ENCODE measurements around the gene TFE3.
"Not testable (repeated sequence)": the region's sequence is repeated elsewhere in the genome, so short reads cannot be mapped to it uniquely, and the experiment has no call there.

The TFE3 gene

DNA sequence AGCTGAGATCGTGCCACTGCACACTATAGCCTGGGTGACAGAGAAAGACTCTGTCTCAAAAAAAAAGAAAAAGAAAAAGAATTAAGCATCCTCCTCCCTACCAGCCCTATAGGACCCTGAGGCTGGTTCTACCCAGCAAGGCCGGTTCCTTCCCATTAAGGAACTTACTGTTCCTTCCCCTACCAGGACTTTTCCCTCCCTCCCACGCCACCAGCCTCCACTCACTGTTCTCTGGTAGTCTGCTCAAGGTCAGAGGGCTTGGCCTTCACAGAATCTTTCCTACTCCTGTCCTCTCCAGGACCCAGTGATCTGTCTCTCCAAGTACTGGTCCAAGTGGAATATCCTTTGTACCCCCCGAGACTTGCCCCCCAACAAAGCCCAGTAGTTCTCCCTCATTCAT is 42.5 kb downstream of the TFE3 start:
- no peak for DNase-seq

DNA sequence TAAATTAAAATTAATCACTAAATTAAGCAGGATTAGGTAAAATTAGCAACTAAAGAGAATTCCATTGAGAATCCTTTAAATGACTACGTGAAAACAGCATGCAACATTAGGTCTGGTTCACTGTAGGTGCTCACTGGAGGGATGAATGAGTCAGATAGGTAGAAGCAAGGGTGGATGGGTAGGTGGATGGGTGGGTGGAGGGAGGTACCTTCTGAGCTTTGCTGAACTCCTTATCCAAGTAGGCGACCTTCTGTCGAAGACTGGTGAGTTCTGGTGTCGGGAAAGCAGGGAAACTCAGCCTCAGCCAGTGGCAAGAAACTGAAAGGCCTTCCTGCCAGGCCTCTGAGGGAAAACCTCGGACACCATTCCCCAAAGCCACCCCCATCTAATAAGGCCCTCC is 44.1 kb downstream of the TFE3 start:
- no peak for DNase-seq

DNA sequence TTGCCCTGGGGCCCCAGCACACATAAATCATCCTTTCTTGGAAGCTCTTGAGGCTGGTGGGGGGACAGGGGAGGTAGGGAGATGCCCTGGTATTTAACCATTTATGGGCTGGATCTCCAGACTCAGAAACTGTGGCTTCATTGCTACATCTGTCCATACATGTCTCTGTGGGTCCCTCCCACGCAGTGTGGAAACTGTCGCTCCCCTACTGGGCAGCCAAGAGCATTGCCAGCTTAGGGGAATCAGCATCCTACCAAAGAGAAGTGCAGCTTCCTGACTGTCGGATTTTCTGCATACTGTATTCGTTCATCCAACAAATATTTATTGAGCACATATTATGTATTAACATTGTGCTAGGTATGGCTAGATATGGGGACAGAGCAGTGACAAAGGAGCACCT is 44.8 kb downstream of the TFE3 start:
- DNase-seq: no peak

DNA sequence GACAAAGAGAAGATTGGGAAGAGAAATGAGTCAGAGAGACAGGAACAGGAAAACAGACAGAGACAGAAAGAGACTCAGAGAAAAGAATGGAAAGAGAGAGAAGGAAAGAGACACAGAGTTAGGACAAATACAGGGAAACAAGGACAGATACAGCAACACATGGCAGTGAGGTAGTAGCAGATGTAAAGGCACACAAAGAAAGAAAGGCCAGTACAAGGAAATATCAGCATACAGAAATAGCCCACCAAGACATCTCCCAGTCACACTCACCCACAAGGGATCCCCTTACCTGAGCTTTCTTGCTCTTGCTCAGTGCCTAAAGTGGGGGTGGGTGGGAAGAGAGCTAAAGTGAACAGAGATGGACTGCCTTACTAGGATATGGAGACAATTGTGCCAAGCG is 45.3 kb downstream of the TFE3 start:
- no peak for DNase-seq

DNA sequence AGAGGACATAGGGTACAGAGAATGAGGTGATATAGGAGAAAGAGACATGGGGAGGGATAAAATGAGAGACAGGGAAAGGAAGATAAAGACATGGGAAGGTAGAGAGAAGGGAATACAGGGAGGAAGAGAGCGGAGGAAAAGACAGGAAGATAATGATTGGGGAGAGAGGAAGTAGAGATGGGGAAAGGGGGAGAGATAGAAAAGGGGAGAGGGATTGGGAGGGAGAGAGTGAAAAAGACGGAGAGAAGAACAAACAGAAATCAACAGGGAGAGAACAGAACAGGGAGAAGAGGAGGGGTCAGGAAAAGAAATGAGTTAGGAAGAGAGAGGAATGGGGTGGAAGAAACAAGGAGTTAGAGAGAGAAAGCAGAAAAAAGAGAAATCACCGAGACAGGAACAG is 45.7 kb downstream of the TFE3 start:
- DNase-seq: no peak

DNA sequence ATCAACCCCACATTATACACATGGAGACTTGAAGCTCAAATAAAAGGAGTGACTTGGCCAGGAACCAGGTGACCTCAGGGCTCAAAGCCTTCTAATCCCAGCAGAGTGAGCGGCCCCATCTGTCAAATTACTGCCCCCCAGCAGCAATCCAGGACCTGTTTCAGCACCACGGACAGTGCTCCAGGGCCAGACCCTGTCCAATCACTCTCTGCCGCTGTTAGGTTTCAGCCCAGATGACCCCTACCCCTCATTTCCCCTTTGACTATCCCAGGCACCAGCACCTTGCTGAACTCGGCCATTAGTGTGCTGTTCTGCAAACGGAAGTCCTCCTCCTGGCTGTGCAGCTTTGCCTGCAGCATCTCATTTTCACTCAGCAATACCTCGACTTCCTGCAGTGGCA is 46.2 kb downstream of the TFE3 start:
- DNase-seq: no peak

DNA sequence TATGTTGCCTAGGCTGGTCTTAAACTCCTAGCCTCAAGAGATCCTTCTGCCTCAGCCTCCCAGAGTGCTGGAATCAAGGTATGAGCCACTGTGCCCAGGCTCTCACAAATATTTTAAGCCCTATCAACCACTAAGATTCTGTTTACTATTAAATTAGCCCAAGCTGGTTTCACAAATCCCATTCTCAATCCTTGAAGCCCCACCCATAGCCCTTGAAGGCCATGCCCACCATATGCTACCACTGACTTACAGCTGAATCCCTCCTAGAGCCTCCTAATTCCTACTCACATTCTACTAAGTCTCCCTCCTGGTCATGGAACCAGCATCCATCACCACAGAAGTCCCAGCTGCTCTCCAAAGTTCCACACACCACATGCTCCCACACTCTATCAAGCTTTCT is 50.8 kb downstream of the TFE3 start:
- DNase-seq: no peak

DNA sequence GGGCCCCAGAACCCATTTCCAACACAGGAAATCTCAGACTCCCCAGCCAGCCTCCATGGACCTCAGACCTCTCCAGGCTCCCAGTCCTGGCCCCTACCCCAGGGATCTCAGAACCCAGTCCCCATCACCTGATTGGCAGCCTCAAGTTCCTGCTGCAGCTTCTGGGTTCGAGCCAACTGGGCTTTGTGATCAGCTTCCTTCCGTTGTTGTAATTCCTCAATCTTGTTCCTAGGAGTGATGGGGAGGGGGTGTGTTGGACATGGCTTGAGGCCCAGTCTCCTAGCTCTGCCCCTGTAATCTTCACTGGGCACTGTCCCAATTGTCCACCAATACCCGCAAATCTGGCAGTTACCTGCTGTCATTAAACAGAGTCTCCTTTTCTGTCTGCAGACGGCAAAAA is 53.7 kb downstream of the TFE3 start:
- DNase-seq: no peak

DNA sequence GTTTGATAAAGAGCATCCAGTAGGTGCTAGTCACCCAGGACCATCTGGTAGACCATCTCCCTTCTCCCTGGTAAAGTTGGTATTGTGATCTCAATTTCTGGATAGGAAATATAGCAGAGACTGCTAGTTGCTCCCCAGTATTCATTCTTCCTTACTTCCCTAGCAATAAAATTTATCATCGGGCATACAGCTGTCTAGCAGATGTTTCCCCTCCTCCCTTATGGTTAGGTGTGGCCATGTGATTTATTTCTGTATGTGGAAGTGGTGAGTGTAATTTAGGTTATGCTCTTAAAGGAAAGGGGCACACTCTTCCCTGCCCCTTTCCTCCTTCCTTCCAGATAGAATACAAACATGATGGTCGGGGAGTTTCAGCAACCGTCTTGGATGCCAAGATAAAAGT is 59.3 kb downstream of the TFE3 start:
- DNase-seq: no peak

DNA sequence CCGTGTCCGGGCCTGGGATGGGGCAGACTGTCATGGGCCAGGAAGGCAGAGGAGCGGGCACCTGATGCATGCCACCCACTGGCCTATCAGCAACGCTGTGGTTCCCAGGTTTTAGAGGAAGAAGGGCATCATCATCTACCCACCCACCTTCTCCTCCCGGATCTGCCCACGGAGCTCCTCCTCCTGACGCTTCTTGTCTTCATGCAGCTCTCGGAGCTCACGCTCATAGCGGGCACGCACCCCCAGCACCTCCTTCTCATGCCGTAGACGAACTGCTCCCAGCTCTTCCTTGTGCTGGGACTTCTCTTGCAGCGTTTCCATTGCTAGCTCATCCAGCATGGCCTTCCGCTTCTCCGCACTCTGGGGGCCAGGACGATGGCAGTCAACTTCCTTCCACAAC is 60.1 kb downstream of the TFE3 start:
- no peak for DNase-seq

DNA sequence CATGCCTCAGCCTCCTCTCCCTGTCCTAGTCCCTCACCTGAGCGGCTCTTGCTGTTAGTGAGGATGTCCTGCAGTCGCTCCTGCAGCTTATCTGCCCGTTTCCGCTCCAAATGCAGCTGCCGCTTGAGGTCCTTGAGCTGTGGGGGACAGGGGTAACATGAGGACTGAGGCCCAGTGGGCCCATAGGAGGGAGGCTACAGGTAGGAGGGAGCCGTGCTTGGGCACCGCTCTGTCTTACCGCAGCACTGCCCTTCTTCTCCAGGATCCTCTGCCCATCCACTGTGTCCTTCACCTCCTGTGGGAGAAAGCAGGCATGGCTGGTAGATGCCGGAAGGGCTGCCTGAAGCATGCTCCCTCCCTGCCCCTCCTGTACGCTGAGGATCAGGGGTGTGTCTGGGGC is 62.0 kb downstream of the TFE3 start:
- DNase-seq: no peak

DNA sequence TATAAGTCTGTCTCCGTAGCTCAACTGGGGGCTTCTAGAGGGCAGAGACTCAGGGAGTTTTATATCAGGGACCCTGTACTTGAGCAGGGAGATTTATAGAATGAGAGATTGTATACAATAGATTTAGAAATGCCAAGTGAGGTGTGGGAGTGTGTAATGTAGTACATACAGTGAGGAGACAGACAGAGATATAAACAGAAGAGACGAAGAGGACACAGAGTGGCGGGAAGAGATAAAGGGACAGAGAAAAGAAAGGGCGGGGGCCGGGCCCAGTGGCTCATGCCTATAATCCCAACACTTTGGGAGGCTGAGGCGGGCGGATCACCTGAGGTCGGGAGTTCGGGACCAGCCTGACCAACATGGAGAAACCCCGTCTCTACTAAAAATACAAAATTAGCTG is 62.8 kb downstream of the TFE3 start:
- not testable (repeated sequence) for DNase-seq

Measured in cerebellar nuclear complex (tissue), 1 donor.